ENCODE results near the gene DTNBP1. TPM values are rescaled to one million over a fixed set of nuclear protein-coding genes. Genes with fewer than 3 reads are reported as not detected.

DTNBP1 gene
- total and polyA plus RNA-seq, 4 donors, result 3.1 to 6.0 (median 4.3) TPM

- peaks cover 1 to 5% (median 4%) of the 10 kb centered on the region in 4 donors for H3K4me1 ChIP-seq (ENCODE audit: control insufficient read depth in 4 of 4, insufficient read depth in 4 of 4, low read length in 3 of 4)
- no peak overlapping the region for H3K9ac ChIP-seq (ENCODE audit: low read depth in 1 of 2, low read length in 2 of 2)
- WGBS, result 78% methylated on average over 8 of the region's 8 CpGs
- no peaks in the 10 kb centered on the region for H3K9me3 ChIP-seq (ENCODE audit: control insufficient read depth in 4 of 4, low read length in 3 of 4)
- H3K4me3 ChIP-seq (ENCODE audit: low read depth in 1 of 3, low read length in 3 of 3), result no peak overlapping the region
- no peak for TF ChIP-seq TAF1 (conservative IDR thresholded peaks at IDR 0.05)
- TF ChIP-seq HNF4G (IDR thresholded peaks at IDR 0.05), result no peak
- TF ChIP-seq JUND (IDR thresholded peaks at IDR 0.05), result no peak
- no peak for TF ChIP-seq HNF4A (conservative IDR thresholded peaks at IDR 0.05)
- TF ChIP-seq, protein P1, sequence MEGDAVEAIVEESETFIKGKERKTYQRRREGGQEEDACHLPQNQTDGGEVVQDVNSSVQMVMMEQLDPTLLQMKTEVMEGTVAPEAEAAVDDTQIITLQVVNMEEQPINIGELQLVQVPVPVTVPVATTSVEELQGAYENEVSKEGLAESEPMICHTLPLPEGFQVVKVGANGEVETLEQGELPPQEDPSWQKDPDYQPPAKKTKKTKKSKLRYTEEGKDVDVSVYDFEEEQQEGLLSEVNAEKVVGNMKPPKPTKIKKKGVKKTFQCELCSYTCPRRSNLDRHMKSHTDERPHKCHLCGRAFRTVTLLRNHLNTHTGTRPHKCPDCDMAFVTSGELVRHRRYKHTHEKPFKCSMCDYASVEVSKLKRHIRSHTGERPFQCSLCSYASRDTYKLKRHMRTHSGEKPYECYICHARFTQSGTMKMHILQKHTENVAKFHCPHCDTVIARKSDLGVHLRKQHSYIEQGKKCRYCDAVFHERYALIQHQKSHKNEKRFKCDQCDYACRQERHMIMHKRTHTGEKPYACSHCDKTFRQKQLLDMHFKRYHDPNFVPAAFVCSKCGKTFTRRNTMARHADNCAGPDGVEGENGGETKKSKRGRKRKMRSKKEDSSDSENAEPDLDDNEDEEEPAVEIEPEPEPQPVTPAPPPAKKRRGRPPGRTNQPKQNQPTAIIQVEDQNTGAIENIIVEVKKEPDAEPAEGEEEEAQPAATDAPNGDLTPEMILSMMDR (IDR thresholded peaks at IDR 0.05; ENCODE audit: low read depth, low read length, missing input control), result peak; percentile 49
- TF ChIP-seq EGR1 (IDR thresholded peaks at IDR 0.05; ENCODE audit: low read depth in 2 of 2), result no peak
- peak; percentile 75 to 77 for TF ChIP-seq RAD21 (IDR thresholded peaks at IDR 0.05)
- no peak for TF ChIP-seq GABPA (IDR thresholded peaks at IDR 0.05 in 1 of 2, conservative IDR thresholded peaks at IDR 0.05 in 1 of 2)
- no peaks in the 10 kb centered on the region for H3K36me3 ChIP-seq (ENCODE audit: control insufficient read depth in 4 of 4, insufficient read depth in 3 of 4, low read depth in 1 of 4, low read length in 3 of 4)
- DNase-seq (ENCODE audit: low spot score), result no peak
- H3K27me3 ChIP-seq (ENCODE audit: control insufficient read depth in 4 of 4, insufficient read depth in 4 of 4, low read length in 3 of 4), result no peaks in the 10 kb centered on the region
- H3K27ac ChIP-seq (ENCODE audit: low read depth in 1 of 2, low read length in 2 of 2), result no peak overlapping the region
Observed at GRCh38 chr6:15623276-15624116, 39.3 kb downstream of the DTNBP1 start.

- TF ChIP-seq NR2F2 (IDR thresholded peaks at IDR 0.05) (no peak), SP1 (IDR thresholded peaks at IDR 0.05) (no peak), JUND (IDR thresholded peaks at IDR 0.05) (no peak), ZBTB33 (IDR thresholded peaks at IDR 0.05) (no peak), EGR1 (IDR thresholded peaks at IDR 0.05; ENCODE audit: low read depth in 2 of 2) (no peak), ATF3 (IDR thresholded peaks at IDR 0.05) (no peak), YY1 (IDR thresholded peaks at IDR 0.05) (no peak), RAD21 (IDR thresholded peaks at IDR 0.05) (no peak)
- TF ChIP-seq, protein P1 (IDR thresholded peaks at IDR 0.05; ENCODE audit: low read depth, low read length, missing input control), result no peak
- TF ChIP-seq, protein P2, sequence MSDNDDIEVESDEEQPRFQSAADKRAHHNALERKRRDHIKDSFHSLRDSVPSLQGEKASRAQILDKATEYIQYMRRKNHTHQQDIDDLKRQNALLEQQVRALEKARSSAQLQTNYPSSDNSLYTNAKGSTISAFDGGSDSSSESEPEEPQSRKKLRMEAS (IDR thresholded peaks at IDR 0.05), result no peak
- 92% methylated on average over 4 of the region's 4 CpGs for WGBS
- H3K4me1 ChIP-seq (ENCODE audit: control insufficient read depth in 4 of 4, insufficient read depth in 4 of 4, low read length in 3 of 4), result peaks cover 1 to 5% (median 4%) of the 10 kb centered on the region in 4 donors
- no peak for DNase-seq (ENCODE audit: low spot score)
- H3K27ac ChIP-seq (ENCODE audit: low read depth in 1 of 2, low read length in 2 of 2), result no peak overlapping the region
- H3K36me3 ChIP-seq (ENCODE audit: control insufficient read depth in 4 of 4, insufficient read depth in 3 of 4, low read depth in 1 of 4, low read length in 3 of 4), result no peaks in the 10 kb centered on the region
- H3K4me3 ChIP-seq (ENCODE audit: low read depth in 1 of 3, low read length in 3 of 3), result no peak overlapping the region
- H3K9ac ChIP-seq (ENCODE audit: low read depth in 1 of 2, low read length in 2 of 2), result no peak overlapping the region
- no peaks in the 10 kb centered on the region for H3K27me3 ChIP-seq (ENCODE audit: control insufficient read depth in 4 of 4, insufficient read depth in 4 of 4, low read length in 3 of 4)
- H3K9me3 ChIP-seq (ENCODE audit: control insufficient read depth in 4 of 4, low read length in 3 of 4), result no peaks in the 10 kb centered on the region
Observed at GRCh38 chr6:15622045-15622740, 40.6 kb downstream of the DTNBP1 start.

Data from liver (tissue), 9 donors.